KMS-11 (cell line): ENCODE data around the gene CTSH.
A peak's percentile ranks its signal among the peaks of the same experiment; 100 is the strongest.
"Not testable (repeated sequence)": the region's sequence is repeated elsewhere in the genome, so short reads cannot be mapped to it uniquely, and the experiment has no call there.

Source experiments
- H2AFZ ChIP-seq: fragments of 200-600 bp; sonication (generic); 2 replicates; pipeline ENCODE4 v1.6.1; 2016; ENCODE audit warnings: antibody characterized with exemption, mixed run types, low read depth
- H3K27ac ChIP-seq: fragments of 200-600 bp; sonication (generic); 2 replicates; pipeline ENCODE4 v1.6.1; 2016; ENCODE audit warnings: mild to moderate bottlenecking, mixed run types
- H3K27me3 ChIP-seq: fragments of 200-600 bp; sonication (generic); 2 replicates; pipeline ENCODE4 v1.6.1; 2017; ENCODE audit warnings: mild to moderate bottlenecking, low read depth, mixed run types, moderate library complexity; ENCODE audit not compliant: insufficient read depth
- H3K36me3 ChIP-seq: fragments of 200-600 bp; sonication (generic); 2 replicates; pipeline ENCODE4 v1.6.1; 2017; ENCODE audit warnings: mild to moderate bottlenecking, mixed run types; ENCODE audit not compliant: insufficient read depth
- H3K4me1 ChIP-seq: fragments of 200-600 bp; sonication (generic); 2 replicates; pipeline ENCODE4 v1.6.1; 2016; ENCODE audit warnings: mild to moderate bottlenecking, low read depth, mixed run types; ENCODE audit not compliant: poor library complexity, severe bottlenecking
- H3K4me2 ChIP-seq: fragments of 200-600 bp; sonication (generic); 2 replicates; pipeline ENCODE4 v1.7.0; 2016; ENCODE audit warnings: mild to moderate bottlenecking, mixed run types
- H3K4me3 ChIP-seq: fragments of 200-600 bp; sonication (generic); IDR thresholded peaks from 2 replicates; pipeline ENCODE4 v1.6.1; 2017; ENCODE audit warnings: low read depth, low read length, mixed read lengths; ENCODE audit not compliant: insufficient read depth
- H3K79me2 ChIP-seq: fragments of 200-600 bp; sonication (generic); 2 replicates; pipeline ENCODE4 v1.6.1; 2016; ENCODE audit warnings: low read depth, mixed run types; ENCODE audit not compliant: insufficient read depth
- H3K9ac ChIP-seq: fragments of 200-600 bp; sonication (generic); 2 replicates; pipeline ENCODE4 v1.6.1; 2016; ENCODE audit warnings: mild to moderate bottlenecking, mixed run types
- H4K20me1 ChIP-seq: fragments of 200-600 bp; sonication (generic); 2 replicates; pipeline ENCODE4 v1.6.1; 2016; ENCODE audit warnings: mild to moderate bottlenecking, mixed run types; ENCODE audit not compliant: insufficient read depth
- TF ChIP-seq, protein P1 (sequence below): fragments of 200-600 bp; sonication (generic); conservative IDR thresholded peaks from 2 replicates; pipeline ENCODE4 v1.6.1; 2017; ENCODE audit warnings: low read depth, mild to moderate bottlenecking, antibody characterized with exemption, low read length, moderate library complexity, mixed read lengths

The CTSH gene

DNA sequence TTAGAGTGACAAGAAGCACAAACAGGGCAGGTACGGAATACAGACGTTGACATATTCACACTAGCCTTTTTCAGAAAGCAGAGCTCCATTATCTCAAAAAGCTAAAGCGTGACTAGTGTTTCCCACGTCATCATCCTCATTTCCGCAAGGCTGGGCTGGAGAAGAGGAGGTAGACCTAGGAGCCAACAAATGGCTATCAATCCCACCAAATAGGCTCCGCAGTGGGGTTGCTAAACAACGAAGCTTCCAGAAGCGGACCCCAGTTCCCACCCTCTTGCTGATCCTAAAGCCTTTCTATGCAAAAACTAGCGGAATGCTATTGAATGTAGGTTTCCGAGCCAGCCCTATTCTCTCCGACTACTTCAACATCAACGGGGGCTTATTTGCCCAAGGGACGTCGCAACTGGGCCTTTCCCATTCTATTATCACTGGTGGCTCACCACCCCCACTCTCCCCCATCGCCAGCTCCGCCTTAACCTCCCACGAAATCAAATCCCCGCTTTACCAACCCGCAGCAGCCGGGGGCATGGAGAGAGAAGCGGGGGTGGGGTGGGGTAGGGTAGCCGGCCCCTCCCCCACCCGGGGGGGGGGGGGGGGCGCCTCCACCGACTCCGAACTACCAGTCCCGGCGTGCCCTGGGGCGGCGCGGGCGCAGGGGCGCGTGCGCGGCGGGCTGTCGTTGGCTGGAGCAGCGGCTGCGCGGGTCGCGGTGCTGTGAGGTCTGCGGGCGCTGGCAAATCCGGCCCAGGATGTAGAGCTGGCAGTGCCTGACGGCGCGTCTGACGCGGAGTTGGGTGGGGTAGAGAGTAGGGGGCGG, 72.5 kb downstream of the CTSH start, which contains the start of gene MORF4L1:
TSS of gene MORF4L1 (plus strand) at position 736 of the 817 bp plus-strand sequence. CDS start 128 bp downstream, outside the sequence.
- TF ChIP-seq, protein P1, sequence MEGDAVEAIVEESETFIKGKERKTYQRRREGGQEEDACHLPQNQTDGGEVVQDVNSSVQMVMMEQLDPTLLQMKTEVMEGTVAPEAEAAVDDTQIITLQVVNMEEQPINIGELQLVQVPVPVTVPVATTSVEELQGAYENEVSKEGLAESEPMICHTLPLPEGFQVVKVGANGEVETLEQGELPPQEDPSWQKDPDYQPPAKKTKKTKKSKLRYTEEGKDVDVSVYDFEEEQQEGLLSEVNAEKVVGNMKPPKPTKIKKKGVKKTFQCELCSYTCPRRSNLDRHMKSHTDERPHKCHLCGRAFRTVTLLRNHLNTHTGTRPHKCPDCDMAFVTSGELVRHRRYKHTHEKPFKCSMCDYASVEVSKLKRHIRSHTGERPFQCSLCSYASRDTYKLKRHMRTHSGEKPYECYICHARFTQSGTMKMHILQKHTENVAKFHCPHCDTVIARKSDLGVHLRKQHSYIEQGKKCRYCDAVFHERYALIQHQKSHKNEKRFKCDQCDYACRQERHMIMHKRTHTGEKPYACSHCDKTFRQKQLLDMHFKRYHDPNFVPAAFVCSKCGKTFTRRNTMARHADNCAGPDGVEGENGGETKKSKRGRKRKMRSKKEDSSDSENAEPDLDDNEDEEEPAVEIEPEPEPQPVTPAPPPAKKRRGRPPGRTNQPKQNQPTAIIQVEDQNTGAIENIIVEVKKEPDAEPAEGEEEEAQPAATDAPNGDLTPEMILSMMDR, result no peak
- H3K27ac ChIP-seq, result peak within 1 kb of the TSS; percentile 100

DNA sequence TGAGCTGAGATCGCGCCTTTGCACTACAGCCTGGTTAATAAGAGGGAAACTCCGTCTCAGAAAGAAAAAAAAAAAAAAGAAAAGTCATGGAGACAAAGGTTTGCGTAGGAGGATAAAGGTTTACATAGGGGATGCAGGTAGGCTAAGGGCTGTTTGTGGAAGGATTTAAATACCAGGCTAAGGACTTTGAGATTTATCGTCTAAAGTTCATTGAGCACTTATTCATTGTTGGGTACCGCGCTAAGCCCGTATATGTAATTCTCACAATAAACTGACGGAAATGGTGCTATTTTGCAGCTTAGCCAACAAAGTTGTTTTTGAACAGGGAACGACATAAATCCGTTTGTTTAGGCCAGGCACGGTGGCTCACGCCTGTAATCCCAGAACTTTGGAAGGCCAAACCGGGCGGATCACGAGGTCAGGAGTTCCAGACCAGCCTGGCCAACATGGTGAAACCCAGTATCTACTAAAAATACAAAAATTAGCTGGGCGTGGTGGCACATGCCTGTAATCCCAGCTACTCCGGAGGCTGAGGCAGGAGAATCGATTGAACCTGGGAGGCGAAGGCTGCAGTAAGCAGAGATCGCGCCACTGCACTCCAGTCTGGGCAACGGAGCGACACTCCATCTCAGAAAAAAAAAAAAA, 73.2 kb downstream of the CTSH start:
- 0 out of 2 replicates have a peak overlapping the region, but pooled peaks have one; percentile 82 for H2AFZ ChIP-seq
- H3K9ac ChIP-seq, H3K4me2 ChIP-seq: not testable (repeated sequence)

More for the DNA sequence above, 72.5 kb downstream of the CTSH start, which contains the start of gene MORF4L1:
- Histone ChIP-seq H3K27me3 (no peaks in the 10 kb centered on the region), H3K9ac (peak within 1 kb of the TSS; percentile 100), H3K4me1 (peaks cover 29% of the 10 kb centered on the region), H3K79me2 (peaks cover 40% of the 10 kb centered on the region), H3K36me3 (no peaks in the 10 kb centered on the region), H3K4me2 (peak within 1 kb of the TSS; percentile 81), H2AFZ (peak within 1 kb of the TSS; percentile 82; the same call in 1 of the 2 replicates), H3K4me3 (no peak within 1 kb of the TSS), H4K20me1 (peaks cover 35% of the 10 kb centered on the region)

More for the DNA sequence above, 73.2 kb downstream of the CTSH start:
- H3K36me3 ChIP-seq, H3K27ac ChIP-seq, H3K27me3 ChIP-seq, H3K4me3 ChIP-seq: not testable (repeated sequence)
- Histone ChIP-seq H4K20me1 (peaks cover 28% of the 10 kb centered on the region), H3K79me2 (peaks cover 32% of the 10 kb centered on the region), H3K4me1 (peaks cover 22% of the 10 kb centered on the region)
